Myocyte (in vitro differentiated cells): ENCODE data around the gene ZNF585A. TPM values are rescaled to one million over a fixed set of nuclear protein-coding genes. Genes with fewer than 3 reads are reported as not detected.
A peak's percentile ranks its signal among the peaks of the same experiment; 100 is the strongest.

Source experiments
- DNase-seq: peaks from one replicate; pipeline ENCODE4 v3.0.0-alpha.2; 2012; ENCODE audit warnings: low read depth
- total RNA-seq: library from RNA; depleted of rRNA; stranded (reverse); fragments of >200 nt; gene quantifications from 2 replicates; pipeline ENCODE4 v1.2.3, GENCODE V29; 2014

The ZNF585A gene
- total RNA-seq, 1 donor from 2014 or later = 8.5 TPM

GRCh38 chr19:37095859-37096258 lies 76.6 kb downstream of the ZNF585A start:
- DNase-seq = peak; percentile 6

Other genes with a start within 250 kb of the ZNF585A start
- 8.9 and 11.4 TPM in 2 replicates for gene ZNF420, start 94.3 kb downstream of the ZNF585A start, total RNA-seq
- gene ZNF585B, start 37.8 kb upstream of the ZNF585A start, total RNA-seq = 7.8 and 10.7 TPM in 2 replicates
- 5.6 and 9.8 TPM in 2 replicates for gene ZNF383, start 45.5 kb upstream of the ZNF585A start, total RNA-seq
- gene ZNF527, start 198.4 kb upstream of the ZNF585A start, total RNA-seq = 4.4 and 15.7 TPM in 2 replicates